ENCODE results near the gene BCL2L13. TPM values are rescaled to one million over a fixed set of nuclear protein-coding genes. Genes with fewer than 3 reads are reported as not detected.
"Not testable (repeated sequence)": the region's sequence is repeated elsewhere in the genome, so short reads cannot be mapped to it uniquely, and the experiment has no call there.

Gene BCL2L13
- total RNA-seq, 1 donor from 2014 or later, result 69.0 TPM

- H3K27me3 Mint-ChIP-seq (ENCODE audit: low read depth, unreplicated experiment), result no peaks in the 10 kb centered on the region
- Histone ChIP-seq H3K9ac (ENCODE audit: low read length) (no peak overlapping the region), H3K9me3 (ENCODE audit: insufficient read depth, low read depth, low read length) (no peaks in the 10 kb centered on the region), H3K36me3 (ENCODE audit: insufficient read depth, low read length) (peaks cover 8% of the 10 kb centered on the region), H4K20me1 (ENCODE audit: insufficient read depth, low read length) (peaks cover 8% of the 10 kb centered on the region), H3K4me1 (ENCODE audit: insufficient read depth, low read length) (no peaks in the 10 kb centered on the region), H3K4me2 (ENCODE audit: low read length) (no peak overlapping the region), H2AFZ (ENCODE audit: low read depth, low read length) (no peak overlapping the region), H3K27ac (ENCODE audit: low read depth, low read length) (no peak overlapping the region), H3K27me3 (ENCODE audit: insufficient read depth, low read length) (no peaks in the 10 kb centered on the region), H3K79me2 (ENCODE audit: insufficient read depth, low read length) (peaks cover 8% of the 10 kb centered on the region), H3K4me3 (ENCODE audit: insufficient read depth, low read depth, low read length) (no peak overlapping the region)
- peaks cover 4% of the 10 kb centered on the region for H3K36me3 Mint-ChIP-seq (ENCODE audit: low read depth, unreplicated experiment)
- H3K27ac Mint-ChIP-seq (ENCODE audit: unreplicated experiment), result no peak overlapping the region
- H3K9me3 Mint-ChIP-seq (ENCODE audit: unreplicated experiment), result no peaks in the 10 kb centered on the region
- DNase-seq (ENCODE audit: low read depth), result no peak
- no peak overlapping the region for H3K4me3 Mint-ChIP-seq (ENCODE audit: unreplicated experiment)
- peaks cover 12% of the 10 kb centered on the region for H3K4me1 Mint-ChIP-seq (ENCODE audit: low read depth, unreplicated experiment)
- no peak for TF ChIP-seq CTCF (IDR thresholded peaks at IDR 0.05; ENCODE audit: insufficient read depth, low read depth, low read length)
- no peak for TF ChIP-seq EZH2 (IDR thresholded peaks at IDR 0.05; ENCODE audit: insufficient read depth, low read length)
- peak; percentile 34 for FAIRE-seq
Measured at GRCh38 chr22:17694752-17695151, 56.2 kb downstream of the BCL2L13 start.

- H3K36me3 Mint-ChIP-seq (ENCODE audit: low read depth, unreplicated experiment), result peaks cover 4% of the 10 kb centered on the region
Measured at GRCh38 chr22:17695986-17696385, 57.4 kb downstream of the BCL2L13 start.

GRCh38 chr22:17697196-17697595 is 58.6 kb downstream of the BCL2L13 start:
- H3K9me3 Mint-ChIP-seq (ENCODE audit: unreplicated experiment), result not testable (repeated sequence)

More at GRCh38 chr22:17695986-17696385, 57.4 kb downstream of the BCL2L13 start:
- Mint-ChIP-seq H3K4me3 (ENCODE audit: unreplicated experiment) (no peak overlapping the region), H3K27ac (ENCODE audit: unreplicated experiment) (peak overlapping the region; percentile 41), H3K27me3 (ENCODE audit: low read depth, unreplicated experiment) (no peaks in the 10 kb centered on the region), H3K4me1 (ENCODE audit: low read depth, unreplicated experiment) (peaks cover 16% of the 10 kb centered on the region), H3K9me3 (ENCODE audit: unreplicated experiment) (no peaks in the 10 kb centered on the region)
- TF ChIP-seq CTCF (IDR thresholded peaks at IDR 0.05; ENCODE audit: insufficient read depth, low read depth, low read length), result no peak
- TF ChIP-seq EZH2 (IDR thresholded peaks at IDR 0.05; ENCODE audit: insufficient read depth, low read length), result no peak
- Histone ChIP-seq H4K20me1 (ENCODE audit: insufficient read depth, low read length) (peaks cover 8% of the 10 kb centered on the region), H3K79me2 (ENCODE audit: insufficient read depth, low read length) (peaks cover 8% of the 10 kb centered on the region), H3K4me2 (ENCODE audit: low read length) (no peak overlapping the region), H3K4me3 (ENCODE audit: insufficient read depth, low read depth, low read length) (no peak overlapping the region), H3K27me3 (ENCODE audit: insufficient read depth, low read length) (no peaks in the 10 kb centered on the region), H3K36me3 (ENCODE audit: insufficient read depth, low read length) (peaks cover 7% of the 10 kb centered on the region), H2AFZ (ENCODE audit: low read depth, low read length) (no peak overlapping the region), H3K4me1 (ENCODE audit: insufficient read depth, low read length) (no peaks in the 10 kb centered on the region), H3K9me3 (ENCODE audit: insufficient read depth, low read depth, low read length) (no peaks in the 10 kb centered on the region), H3K9ac (ENCODE audit: low read length) (no peak overlapping the region), H3K27ac (ENCODE audit: low read depth, low read length) (no peak overlapping the region)
- DNase-seq (ENCODE audit: low read depth) (no peak), FAIRE-seq (no peak)

GRCh38 chr22:17698276-17698675 is 59.7 kb downstream of the BCL2L13 start:
- H3K4me1 Mint-ChIP-seq (ENCODE audit: low read depth, unreplicated experiment), result peaks cover 16% of the 10 kb centered on the region
- DNase-seq (ENCODE audit: low read depth); H3K9me3 ChIP-seq (ENCODE audit: insufficient read depth, low read depth, low read length); FAIRE-seq; H3K27ac Mint-ChIP-seq (ENCODE audit: unreplicated experiment); H3K4me2 ChIP-seq (ENCODE audit: low read length); H3K36me3 ChIP-seq (ENCODE audit: insufficient read depth, low read length); H3K27ac ChIP-seq (ENCODE audit: low read depth, low read length); H3K4me3 Mint-ChIP-seq (ENCODE audit: unreplicated experiment); H3K9me3 Mint-ChIP-seq (ENCODE audit: unreplicated experiment); H3K27me3 Mint-ChIP-seq (ENCODE audit: low read depth, unreplicated experiment); H3K79me2 ChIP-seq (ENCODE audit: insufficient read depth, low read length); H3K4me3 ChIP-seq (ENCODE audit: insufficient read depth, low read depth, low read length); H3K9ac ChIP-seq (ENCODE audit: low read length); H2AFZ ChIP-seq (ENCODE audit: low read depth, low read length); H4K20me1 ChIP-seq (ENCODE audit: insufficient read depth, low read length); H3K36me3 Mint-ChIP-seq (ENCODE audit: low read depth, unreplicated experiment); H3K4me1 ChIP-seq (ENCODE audit: insufficient read depth, low read length); H3K27me3 ChIP-seq (ENCODE audit: insufficient read depth, low read length): not testable (repeated sequence)

More at GRCh38 chr22:17697196-17697595, 58.6 kb downstream of the BCL2L13 start:
- H3K4me2 ChIP-seq (ENCODE audit: low read length); DNase-seq (ENCODE audit: low read depth); H3K36me3 Mint-ChIP-seq (ENCODE audit: low read depth, unreplicated experiment); H3K79me2 ChIP-seq (ENCODE audit: insufficient read depth, low read length); H3K27ac ChIP-seq (ENCODE audit: low read depth, low read length); H3K4me1 ChIP-seq (ENCODE audit: insufficient read depth, low read length); H3K9me3 ChIP-seq (ENCODE audit: insufficient read depth, low read depth, low read length); H3K27ac Mint-ChIP-seq (ENCODE audit: unreplicated experiment); H2AFZ ChIP-seq (ENCODE audit: low read depth, low read length); H3K27me3 ChIP-seq (ENCODE audit: insufficient read depth, low read length); H4K20me1 ChIP-seq (ENCODE audit: insufficient read depth, low read length); H3K4me3 ChIP-seq (ENCODE audit: insufficient read depth, low read depth, low read length); H3K27me3 Mint-ChIP-seq (ENCODE audit: low read depth, unreplicated experiment); H3K9ac ChIP-seq (ENCODE audit: low read length); H3K36me3 ChIP-seq (ENCODE audit: insufficient read depth, low read length); H3K4me3 Mint-ChIP-seq (ENCODE audit: unreplicated experiment); FAIRE-seq: not testable (repeated sequence)
- peaks cover 16% of the 10 kb centered on the region for H3K4me1 Mint-ChIP-seq (ENCODE audit: low read depth, unreplicated experiment)
